AG04450 (cell line): ENCODE measurements around the gene HEATR9. TPM values are rescaled to one million over a fixed set of nuclear protein-coding genes. Genes with fewer than 3 reads are reported as not detected.

ENCODE experiments used
- CTCF ChIA-PET: fragments of 300-600, 350-600 bp; formaldehyde crosslinking; extraction: SDS; loops from one replicate; lab custom pipeline; 2022; ENCODE audit warnings: antibody characterized with exemption, inconsistent platforms; lab: Charles Lee
- POLR2A ChIA-PET: fragments of 350-600 bp; formaldehyde crosslinking; extraction: SDS; loops from one replicate; lab custom pipeline; 2021; ENCODE audit warnings: antibody characterized with exemption, inconsistent platforms; lab: Yijun Ruan, JAX
- DNase-seq: peaks from one replicate; pipeline ENCODE4 v3.0.0-alpha.2; 2011; ENCODE audit warnings: low read depth, low spot score
- H3K27ac ChIP-seq: one replicate; pipeline ENCODE4 v1.5.1; 2012; ENCODE audit warnings: low read depth, low read length, control low read depth
- H3K27me3 ChIP-seq: one replicate; pipeline ENCODE4 v1.6.0; 2012; ENCODE audit warnings: low read length; ENCODE audit not compliant: control insufficient read depth, insufficient read depth
- H3K4me3 ChIP-seq: 2 replicates; pipeline ENCODE4 v1.5.1; 2011; ENCODE audit warnings: mild to moderate bottlenecking, low read depth, low read length, control low read depth
- H3K9me3 ChIP-seq: 2 replicates; pipeline ENCODE4 v1.5.1; 2012; ENCODE audit warnings: low read length; ENCODE audit not compliant: control insufficient read depth, insufficient read depth
- CTCF ChIP-seq: IDR thresholded peaks from 2 replicates; pipeline ENCODE4 v1.5.1; 2011; ENCODE audit warnings: low read depth, low read length, control low read depth, inconsistent platforms
- polyA plus RNA-seq: library from polyadenylated mRNA; depleted of rRNA; stranded (reverse); fragments of >200 nt; gene quantifications from 2 replicates; pipeline ENCODE4 v1.2.3, GENCODE V29; 2011

HEATR9 gene
- polyA plus RNA-seq, 1 experiment: not detected

GRCh38 chr17:35894206-35894605 lies 25.5 kb upstream of the HEATR9 start:
- ChIA-PET POLR2A (no interaction called here), CTCF (no interaction called here)
- Histone ChIP-seq H3K27me3 (no peaks in the 10 kb centered on the region), H3K9me3 (no peaks in the 10 kb centered on the region), H3K4me3 (no peak overlapping the region), H3K27ac (no peak overlapping the region)
- no peak for DNase-seq
- TF ChIP-seq CTCF: no peak

GRCh38 chr17:35893751-35894150 lies 25.1 kb upstream of the HEATR9 start:
- ChIA-PET CTCF (no interaction called here), POLR2A (no interaction called here)
- Histone ChIP-seq H3K27me3 (no peaks in the 10 kb centered on the region), H3K4me3 (no peak overlapping the region), H3K9me3 (no peaks in the 10 kb centered on the region), H3K27ac (no peak overlapping the region)
- no peak for TF ChIP-seq CTCF
- no peak for DNase-seq

GRCh38 chr17:35892091-35893035 lies 23.7 kb upstream of the HEATR9 start:
- ChIA-PET CTCF (no interaction called here), POLR2A (no interaction called here)
- Histone ChIP-seq H3K4me3 (no peak overlapping the region), H3K27ac (no peak overlapping the region), H3K27me3 (no peaks in the 10 kb centered on the region), H3K9me3 (no peaks in the 10 kb centered on the region)
- no peak for DNase-seq
- TF ChIP-seq CTCF: no peak

- Histone ChIP-seq H3K27me3 (no peaks in the 10 kb centered on the region), H3K27ac (no peak overlapping the region), H3K4me3 (no peak overlapping the region), H3K9me3 (no peaks in the 10 kb centered on the region)
- ChIA-PET POLR2A (no interaction called here), CTCF (no interaction called here)
- no peak for TF ChIP-seq CTCF
- DNase-seq: no peak
Observed at GRCh38 chr17:35891269-35891668, 22.6 kb upstream of the HEATR9 start.

GRCh38 chr17:35890774-35891155 lies 22.1 kb upstream of the HEATR9 start:
- Histone ChIP-seq H3K27ac (no peak overlapping the region), H3K4me3 (no peak overlapping the region), H3K27me3 (no peaks in the 10 kb centered on the region), H3K9me3 (no peaks in the 10 kb centered on the region)
- CTCF ChIA-PET: no interaction called here
- POLR2A ChIA-PET: no interaction called here
- no peak for DNase-seq
- TF ChIP-seq CTCF: no peak
